Measurements from ENCODE around the gene TMEM156.
"Not testable (repeated sequence)": the region's sequence is repeated elsewhere in the genome, so short reads cannot be mapped to it uniquely, and the experiment has no call there.

Gene TMEM156

GRCh38 chr4:38955957-38956356, 76.3 kb downstream of the TMEM156 start:
- DNase-seq (ENCODE audit: low spot score): no peak

DNA sequence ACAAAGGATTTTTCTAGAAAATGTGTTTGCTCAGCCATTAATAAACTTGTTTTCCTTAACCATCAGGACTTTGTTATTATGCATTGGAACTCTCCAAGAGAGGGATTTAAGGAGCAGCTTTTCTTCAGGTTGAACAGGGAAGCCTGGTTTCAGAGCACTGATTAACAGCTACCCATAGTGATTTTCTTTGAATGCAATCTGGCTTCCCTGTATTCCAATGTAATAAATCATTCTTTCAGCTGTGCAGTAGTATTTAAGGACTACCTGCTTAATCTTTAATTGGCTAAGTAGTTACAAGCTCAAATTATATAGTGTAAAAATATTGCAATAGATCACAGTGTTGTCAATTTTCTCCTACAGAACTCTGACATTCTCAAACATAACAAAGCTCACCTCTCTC, 77.5 kb downstream of the TMEM156 start:
- DNase-seq (ENCODE audit: low spot score): no peak

DNA sequence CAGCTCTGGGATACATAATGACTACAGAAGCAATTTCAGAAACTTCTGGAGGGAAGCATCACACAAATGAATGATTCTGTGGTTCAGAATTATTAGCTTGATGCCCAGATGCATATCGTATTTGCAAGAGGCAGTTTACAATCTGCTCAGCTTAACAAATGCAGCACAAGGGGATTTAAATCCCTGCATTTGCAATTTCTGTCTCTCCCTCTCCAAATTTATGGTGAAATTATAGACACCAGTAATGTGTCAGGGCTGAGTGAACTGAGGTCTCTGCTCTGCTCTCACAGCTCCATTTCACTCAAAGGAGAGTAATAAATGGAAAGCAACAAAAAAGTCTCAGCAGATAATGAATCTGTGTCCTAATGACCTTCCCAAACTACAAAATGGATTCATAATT, 80.2 kb downstream of the TMEM156 start:
- no peak for DNase-seq (ENCODE audit: low spot score)

DNA sequence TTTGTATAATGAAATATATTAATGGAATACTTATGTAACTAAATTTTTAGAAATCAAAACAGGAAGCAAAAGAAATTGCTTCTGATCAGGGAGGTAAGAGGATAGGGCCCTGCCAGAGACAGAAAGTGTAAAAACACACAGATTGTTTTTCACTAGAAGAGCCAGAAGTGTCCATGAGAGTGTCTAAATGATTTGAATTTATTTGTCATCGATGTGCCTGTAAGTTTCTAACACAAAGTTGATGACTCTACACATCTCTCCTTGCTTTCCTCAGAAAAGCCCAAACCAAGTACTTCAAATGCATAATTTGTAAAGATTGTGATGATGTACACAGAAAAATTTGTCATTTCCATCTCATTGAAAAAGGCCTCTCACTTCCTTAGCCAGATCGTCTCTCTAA, 80.6 kb downstream of the TMEM156 start:
- no peak for DNase-seq (ENCODE audit: low spot score)

GRCh38 chr4:38950734-38951133, 81.5 kb downstream of the TMEM156 start:
- DNase-seq (ENCODE audit: low spot score): no peak

- no peak for DNase-seq (ENCODE audit: low spot score)
These were observed 82.0 kb downstream of the TMEM156 start for GRCh38 chr4:38950159-38950558.

GRCh38 chr4:38949411-38950051, 82.7 kb downstream of the TMEM156 start:
- DNase-seq (ENCODE audit: low spot score): no peak

DNA sequence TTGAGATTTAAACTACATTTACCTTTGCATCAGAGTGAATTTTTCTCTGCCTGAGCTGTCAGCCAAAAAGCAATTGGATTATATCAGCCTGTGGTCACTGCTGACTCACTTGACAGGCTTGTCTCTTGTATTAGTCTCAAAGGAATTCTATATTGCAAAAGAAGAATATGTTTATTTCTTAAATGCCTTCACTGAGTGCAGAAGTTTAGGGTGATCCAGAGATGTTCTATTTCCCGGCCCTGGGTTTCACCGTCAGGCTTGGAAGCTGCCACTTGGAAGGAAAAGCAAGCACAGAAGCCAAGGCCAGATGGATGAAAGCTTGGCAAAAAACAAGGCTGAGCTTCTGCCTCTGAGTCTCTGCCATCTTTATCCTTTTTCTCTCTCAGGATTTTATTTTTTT, 83.7 kb downstream of the TMEM156 start:
- peak; percentile 37 for DNase-seq (ENCODE audit: low spot score)

GRCh38 chr4:38946919-38947318, 85.3 kb downstream of the TMEM156 start:
- DNase-seq (ENCODE audit: low spot score): no peak

- no peak for DNase-seq (ENCODE audit: low spot score)
These were observed 87.8 kb downstream of the TMEM156 start for GRCh38 chr4:38944440-38944839.

GRCh38 chr4:38943343-38943742, 88.9 kb downstream of the TMEM156 start:
- DNase-seq (ENCODE audit: low spot score): no peak

- not testable (repeated sequence) for DNase-seq (ENCODE audit: low spot score)
These were observed 90.3 kb downstream of the TMEM156 start for GRCh38 chr4:38941906-38942305.

DNA sequence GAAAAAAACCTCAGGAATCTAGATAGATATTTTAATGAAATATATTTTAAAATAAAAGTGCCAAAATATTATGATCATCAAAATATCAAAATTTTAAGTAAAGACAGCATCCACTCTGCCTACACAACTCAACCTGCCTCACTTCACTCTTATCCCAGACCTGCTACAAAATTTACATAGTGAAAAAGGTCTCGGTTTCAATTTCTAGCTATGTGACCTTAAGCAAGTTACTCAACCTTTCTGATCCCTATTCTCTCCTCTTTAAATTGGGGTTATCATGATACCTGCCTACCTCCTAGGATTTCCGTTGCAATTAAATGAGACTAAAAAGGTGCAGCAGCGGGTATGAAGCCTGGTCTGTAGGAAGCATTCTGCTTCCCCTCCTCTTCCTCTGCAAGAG, 91.7 kb downstream of the TMEM156 start:
- no peak for DNase-seq (ENCODE audit: low spot score)

DNA sequence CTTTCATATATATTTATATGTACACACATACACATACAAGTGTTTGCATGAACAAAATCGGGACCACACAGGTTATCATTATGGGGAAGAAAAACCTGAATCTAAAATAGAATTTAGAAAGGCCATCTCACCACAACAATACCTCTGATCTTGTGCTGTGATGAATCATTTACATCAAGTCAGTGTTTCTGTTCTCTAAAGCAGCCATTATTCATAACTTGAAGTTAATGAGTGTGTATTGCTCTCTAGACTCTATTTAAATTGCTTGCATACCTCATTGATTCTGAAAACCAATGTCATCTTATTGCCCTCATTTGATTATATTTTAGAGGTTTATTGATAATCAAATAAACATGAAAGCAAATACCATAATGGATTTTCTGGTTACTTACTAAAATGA, 93.0 kb downstream of the TMEM156 start:
- DNase-seq (ENCODE audit: low spot score): no peak

DNA sequence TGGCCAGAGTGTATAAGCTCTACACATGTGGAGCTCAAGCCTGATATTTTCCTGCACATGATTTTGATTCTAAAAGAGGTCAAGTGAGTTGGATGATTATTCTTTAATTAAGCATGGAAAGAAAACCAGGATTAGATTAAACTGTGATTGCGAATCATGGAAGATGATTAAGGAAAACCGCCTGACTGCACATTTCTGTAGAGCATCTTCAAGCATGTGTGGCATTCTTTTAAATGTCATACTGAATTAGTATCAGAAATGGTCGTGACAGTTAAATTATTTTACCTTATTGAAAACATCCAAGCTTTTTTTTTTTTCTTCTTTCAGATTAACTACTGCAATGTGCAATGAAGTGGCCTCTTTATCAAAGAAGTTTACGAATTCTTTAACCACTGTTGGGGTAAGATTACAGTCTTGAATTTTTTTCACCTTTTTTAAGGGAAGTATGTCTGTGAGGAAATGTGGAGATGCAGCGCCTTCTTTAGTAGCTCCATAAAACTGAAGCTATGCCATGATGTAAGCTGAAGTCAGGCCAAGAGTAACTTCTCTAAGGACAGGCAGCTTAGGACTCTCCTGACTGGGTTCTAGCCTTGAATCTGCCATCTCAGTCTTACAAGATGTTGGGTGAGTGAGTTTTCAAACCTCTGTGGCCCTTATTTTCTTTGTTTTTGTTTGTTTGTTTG, 96.7 kb downstream of the TMEM156 start:
- no peak for DNase-seq (ENCODE audit: low spot score)

- DNase-seq (ENCODE audit: low spot score): no peak
These were observed 101.1 kb downstream of the TMEM156 start for GRCh38 chr4:38931125-38931524.

DNA sequence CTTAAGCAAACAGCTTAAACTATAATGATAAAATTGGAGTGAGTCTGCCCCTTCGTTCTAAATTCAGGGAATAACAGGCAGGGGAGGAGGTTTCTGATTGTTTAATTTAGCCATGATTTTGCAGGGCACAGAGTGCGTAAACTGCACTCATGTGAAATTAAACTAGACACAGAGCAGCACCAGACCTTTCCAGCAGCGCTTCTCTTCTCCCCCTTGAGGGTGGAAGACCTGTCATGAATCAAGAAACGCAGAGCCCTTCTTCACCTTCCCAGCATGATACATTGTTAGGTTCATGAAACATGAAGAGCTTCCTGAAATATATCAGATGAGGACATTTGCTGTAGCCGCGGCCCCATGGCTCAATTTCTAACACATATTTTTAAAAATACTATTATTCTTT, 101.5 kb downstream of the TMEM156 start:
- no peak for DNase-seq (ENCODE audit: low spot score)

DNA sequence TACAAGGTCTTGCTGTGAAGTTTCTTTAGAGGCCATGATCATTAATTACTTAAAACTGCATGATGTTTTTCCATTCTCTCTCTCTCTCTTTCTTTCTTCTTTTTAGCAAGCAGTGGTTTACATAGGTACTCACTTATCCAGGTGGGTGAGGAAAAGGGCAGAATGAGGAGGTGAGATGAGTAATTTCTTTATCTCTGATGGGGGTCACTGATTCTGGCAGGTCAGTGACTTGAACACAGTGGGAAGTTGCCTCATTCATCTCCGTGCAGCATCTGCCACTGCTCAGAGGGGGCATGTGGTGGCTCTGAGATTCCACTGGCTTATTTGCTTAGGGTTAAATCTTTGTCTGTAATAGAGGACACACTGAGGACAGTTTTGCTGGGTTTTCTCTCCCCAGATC, 102.0 kb downstream of the TMEM156 start:
- no peak for DNase-seq (ENCODE audit: low spot score)

DNA sequence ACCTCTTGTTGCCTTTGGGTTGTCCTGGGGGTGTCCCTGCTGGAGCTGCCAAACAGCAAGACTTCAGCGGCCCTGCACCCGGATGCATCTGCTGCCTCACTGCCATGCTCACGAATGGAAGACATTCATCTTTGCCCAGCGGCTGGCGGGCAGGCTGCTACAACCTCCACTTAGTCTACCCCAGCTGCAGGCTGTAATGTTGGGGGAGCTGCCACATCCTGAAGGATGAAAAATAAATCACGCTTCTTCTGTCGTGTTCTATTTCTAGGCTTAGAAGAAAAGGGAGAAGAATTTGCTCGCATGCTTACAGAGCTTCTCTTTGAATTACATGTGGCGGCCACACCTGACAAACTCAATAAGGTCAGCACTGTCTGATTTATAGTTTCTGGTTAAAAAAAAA, 103.2 kb downstream of the TMEM156 start:
- no peak for DNase-seq (ENCODE audit: low spot score)

DNA sequence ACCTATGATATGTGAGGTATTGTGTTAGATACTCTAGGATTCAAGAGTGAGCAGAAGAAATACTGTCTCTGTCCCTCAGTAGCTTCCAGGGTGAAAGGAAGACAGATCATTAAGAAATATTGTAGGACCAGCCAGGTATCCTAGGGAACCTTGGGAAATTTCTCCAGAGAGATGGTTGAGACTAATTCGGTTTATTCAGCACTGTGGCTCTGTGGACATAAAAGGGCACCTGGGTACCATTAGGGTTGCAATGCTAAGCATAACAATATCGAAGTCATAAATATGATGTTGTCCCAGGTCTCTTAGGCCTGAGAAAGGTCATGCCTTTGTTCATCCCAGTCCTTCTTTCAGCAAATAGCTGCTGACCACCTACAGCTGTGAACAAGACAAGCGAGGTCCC, 103.6 kb downstream of the TMEM156 start:
- DNase-seq (ENCODE audit: low spot score): no peak

GRCh38 chr4:38926896-38927295, 105.3 kb downstream of the TMEM156 start:
- DNase-seq (ENCODE audit: low spot score): no peak

- peak; percentile 74 for DNase-seq (ENCODE audit: low spot score)
These were observed 106.5 kb downstream of the TMEM156 start for GRCh38 chr4:38925492-38926413.

- no peak for DNase-seq (ENCODE audit: low spot score)
These were observed 107.9 kb downstream of the TMEM156 start for GRCh38 chr4:38924353-38924752.

All from putamen (tissue), 1 donor.